DMS53 treated with DMSO at 0.1 percent for 48 hours (cell line): ENCODE results near the gene SFTA2.
"Not testable (repeated sequence)": the region's sequence is repeated elsewhere in the genome, so short reads cannot be mapped to it uniquely, and the experiment has no call there.

Experiments
- DNase-seq: peaks from one replicate; lab custom pipeline; 2025; ENCODE audit not compliant: unreplicated experiment; lab: John Stamatoyannopoulos, UW

The SFTA2 gene

GRCh38 chr6:30931969-30932645 lies at the start of gene SFTA2:
Gene SFTA2 (minus strand): TSS chr6:30932170. CDS start chr6:30932096, 74 bp downstream.
- peak; percentile 66 for DNase-seq

GRCh38 chr6:30979690-30980089 lies 47.7 kb upstream of the SFTA2 start:
- no peak for DNase-seq

- DNase-seq, result no peak
Observed at GRCh38 chr6:30979141-30979540, 47.2 kb upstream of the SFTA2 start.

- DNase-seq, result no peak
Observed at GRCh38 chr6:30974490-30975252, 42.7 kb upstream of the SFTA2 start.

GRCh38 chr6:30972816-30973215 lies 40.8 kb upstream of the SFTA2 start:
- DNase-seq, result no peak

- DNase-seq, result no peak
Observed at GRCh38 chr6:30970946-30971345, 39.0 kb upstream of the SFTA2 start.

GRCh38 chr6:30969171-30969570 lies 37.2 kb upstream of the SFTA2 start:
- DNase-seq, result not testable (repeated sequence)

GRCh38 chr6:30966154-30966553 lies 34.2 kb upstream of the SFTA2 start:
- no peak for DNase-seq

- DNase-seq, result no peak
Observed at GRCh38 chr6:30965140-30965601, 33.2 kb upstream of the SFTA2 start.

GRCh38 chr6:30964075-30964474 lies 32.1 kb upstream of the SFTA2 start:
- no peak for DNase-seq

- DNase-seq, result no peak
Observed at GRCh38 chr6:30963641-30964040, 31.7 kb upstream of the SFTA2 start.

- DNase-seq, result no peak
Observed at GRCh38 chr6:30962716-30963115, 30.7 kb upstream of the SFTA2 start.

- no peak for DNase-seq
Observed at GRCh38 chr6:30960907-30961673, 29.1 kb upstream of the SFTA2 start.

GRCh38 chr6:30957716-30958115 lies 25.7 kb upstream of the SFTA2 start:
- no peak for DNase-seq

- DNase-seq, result no peak
Observed at GRCh38 chr6:30955367-30956042, 23.5 kb upstream of the SFTA2 start.

GRCh38 chr6:30954631-30955366 lies 22.8 kb upstream of the SFTA2 start:
- no peak for DNase-seq

- no peak for DNase-seq
Observed at GRCh38 chr6:30951907-30952469, 20.0 kb upstream of the SFTA2 start.

GRCh38 chr6:30948811-30949210 lies 16.8 kb upstream of the SFTA2 start:
- DNase-seq, result no peak

- no peak for DNase-seq
Observed at GRCh38 chr6:30947231-30947630, 15.3 kb upstream of the SFTA2 start.

- DNase-seq, result no peak
Observed at GRCh38 chr6:30945281-30945680, 13.3 kb upstream of the SFTA2 start.
